ENCODE results near the gene SH3YL1.

The SH3YL1 gene

GRCh38 chr2:256094-256493 lies 7.7 kb downstream of the SH3YL1 start:
- no peak for DNase-seq

GRCh38 chr2:255195-255594 lies 8.6 kb downstream of the SH3YL1 start:
- DNase-seq = no peak

DNA sequence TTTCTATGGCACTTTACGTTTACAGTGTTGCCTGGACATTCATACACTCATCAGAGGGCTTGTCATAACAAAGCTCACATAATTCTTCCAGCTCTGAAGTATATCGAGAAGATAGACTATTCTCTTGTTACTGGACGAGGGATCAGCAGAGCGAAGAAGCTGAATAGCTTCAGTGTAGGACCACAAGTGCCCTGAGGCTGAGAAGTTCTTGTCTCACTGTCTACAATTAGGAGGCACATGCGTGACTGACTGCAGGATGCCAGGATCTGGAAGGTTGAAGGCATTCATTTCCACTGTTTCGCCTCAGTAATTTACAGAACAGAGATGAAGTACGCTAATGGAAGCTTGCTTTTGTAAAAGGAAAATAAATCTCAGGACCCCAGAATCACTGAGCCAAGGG lies 9.6 kb downstream of the SH3YL1 start:
- no peak for DNase-seq

DNA sequence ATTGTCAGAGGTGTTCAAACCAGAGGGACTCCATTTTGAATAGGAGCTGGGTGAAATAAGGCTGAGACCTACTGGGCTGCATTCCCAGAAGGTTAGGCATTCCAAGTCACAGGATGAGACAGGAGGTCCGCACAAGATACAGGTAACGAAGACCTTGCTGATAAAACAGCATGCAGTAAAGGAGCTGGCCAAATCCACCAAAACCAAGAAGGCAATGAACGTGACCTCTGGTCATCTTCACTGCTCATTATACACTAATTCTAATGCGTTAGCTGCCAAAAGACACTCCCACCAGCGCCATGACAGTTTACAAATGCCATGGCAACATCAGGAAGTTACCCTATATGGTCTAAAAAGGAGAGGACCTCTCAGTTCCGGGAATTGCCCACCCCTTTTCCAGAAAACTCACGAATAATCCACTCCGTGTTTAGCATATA lies 10.6 kb downstream of the SH3YL1 start:
- DNase-seq = no peak

- DNase-seq = no peak
These were observed 11.7 kb downstream of the SH3YL1 start for GRCh38 chr2:252001-252602.

- DNase-seq = no peak
These were observed 14.2 kb downstream of the SH3YL1 start for GRCh38 chr2:249538-250042.

GRCh38 chr2:248724-249123 lies 15.1 kb downstream of the SH3YL1 start:
- DNase-seq = no peak

DNA sequence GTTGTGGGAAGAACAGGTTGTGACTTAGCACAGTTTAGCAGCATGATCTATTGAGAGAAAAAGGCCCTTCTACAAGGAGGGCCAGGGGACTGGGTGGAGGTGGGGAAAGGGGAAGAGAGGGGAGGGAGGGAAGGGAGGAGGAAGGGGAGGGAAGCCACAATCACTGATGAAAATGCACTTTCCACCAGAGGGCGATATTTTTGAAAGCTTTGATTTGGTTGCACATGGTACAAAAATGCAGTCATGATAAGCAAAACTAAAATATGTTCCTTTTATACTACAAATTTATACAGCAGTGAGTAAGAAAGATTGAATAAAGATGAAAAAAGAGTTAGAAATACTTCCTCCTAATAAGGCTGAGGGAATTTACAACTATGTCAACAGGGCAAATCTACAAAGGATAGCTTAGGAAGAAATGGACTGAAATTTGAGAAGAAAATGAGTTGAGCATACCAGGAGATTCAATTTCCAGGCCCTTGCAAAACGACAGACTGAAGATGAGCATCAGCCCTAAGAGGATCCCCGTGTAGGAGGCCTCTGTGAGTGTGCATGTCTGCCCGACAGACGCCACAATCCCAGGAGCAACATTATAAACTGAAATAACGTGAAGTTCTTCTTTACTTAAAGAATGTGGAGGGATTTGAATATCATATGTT lies 17.2 kb downstream of the SH3YL1 start:
- DNase-seq = peak; percentile 15

GRCh38 chr2:244547-244946 lies 19.3 kb downstream of the SH3YL1 start:
- no peak for DNase-seq

- DNase-seq = no peak
These were observed 25.0 kb downstream of the SH3YL1 start for GRCh38 chr2:238869-239268.

DNA sequence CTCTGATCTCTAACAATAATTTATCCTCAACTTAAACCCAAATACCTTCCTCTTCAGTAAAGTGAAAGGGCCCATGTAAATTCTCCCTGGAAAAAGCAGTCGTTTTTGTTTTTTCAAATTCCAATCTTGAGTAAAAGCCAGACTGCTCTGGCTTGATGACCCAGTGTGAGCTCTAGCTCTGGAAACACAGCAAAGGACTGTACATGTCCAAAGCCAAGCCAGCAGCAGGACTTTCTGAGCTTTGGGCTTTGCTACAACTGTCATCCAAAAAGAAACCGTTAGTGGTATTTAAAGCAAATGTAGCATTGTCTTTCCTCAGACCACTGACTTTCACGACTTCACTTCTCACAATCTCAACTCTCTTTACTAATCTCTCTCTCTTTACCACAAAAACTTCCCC lies 25.4 kb downstream of the SH3YL1 start:
- DNase-seq = no peak

DNA sequence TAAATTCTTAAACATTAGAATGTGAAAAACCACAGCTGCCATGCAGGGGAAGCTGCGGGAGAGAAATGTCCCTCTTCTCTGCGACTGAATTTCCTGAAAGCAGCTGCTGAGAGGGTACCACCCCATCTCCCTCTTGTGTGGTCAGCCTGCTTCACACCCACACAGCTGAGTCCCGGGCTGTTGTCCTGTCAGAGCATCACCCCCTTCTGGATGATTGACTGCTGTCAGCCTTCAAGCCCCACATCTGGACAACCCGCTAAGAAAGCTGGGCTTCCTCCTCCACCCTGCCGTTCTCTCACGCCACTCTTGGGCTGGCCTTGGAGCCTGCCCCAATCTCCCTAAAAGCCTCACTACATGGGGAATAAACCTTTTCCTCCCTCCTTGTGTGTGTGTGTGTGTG lies 26.0 kb downstream of the SH3YL1 start:
- DNase-seq = no peak

DNA sequence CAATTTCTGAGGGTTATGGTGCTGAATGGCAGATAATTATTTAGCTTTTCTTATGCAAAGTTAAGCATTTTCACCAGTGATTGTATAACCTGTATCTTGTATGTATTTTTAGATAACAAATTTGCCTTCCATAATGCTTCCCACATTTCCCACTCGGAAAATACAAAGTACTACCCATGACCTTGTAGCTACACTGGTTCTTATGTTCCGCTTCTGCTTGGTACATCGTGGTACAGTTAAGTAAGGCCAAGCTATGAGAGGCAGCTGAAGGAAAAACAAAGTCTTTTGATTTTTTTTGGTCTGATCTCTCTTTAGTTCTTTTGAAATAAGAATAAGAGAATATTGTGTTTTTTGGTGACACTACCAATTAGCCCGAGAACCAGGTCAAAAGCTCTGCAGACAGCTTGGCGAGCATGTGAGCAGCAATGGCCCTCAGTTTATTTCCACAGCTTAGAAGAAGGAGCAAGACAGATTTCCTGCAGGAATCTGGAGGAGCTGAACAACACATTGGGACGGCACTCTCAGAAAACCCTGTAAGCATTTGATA lies 26.8 kb downstream of the SH3YL1 start:
- DNase-seq = no peak

DNA sequence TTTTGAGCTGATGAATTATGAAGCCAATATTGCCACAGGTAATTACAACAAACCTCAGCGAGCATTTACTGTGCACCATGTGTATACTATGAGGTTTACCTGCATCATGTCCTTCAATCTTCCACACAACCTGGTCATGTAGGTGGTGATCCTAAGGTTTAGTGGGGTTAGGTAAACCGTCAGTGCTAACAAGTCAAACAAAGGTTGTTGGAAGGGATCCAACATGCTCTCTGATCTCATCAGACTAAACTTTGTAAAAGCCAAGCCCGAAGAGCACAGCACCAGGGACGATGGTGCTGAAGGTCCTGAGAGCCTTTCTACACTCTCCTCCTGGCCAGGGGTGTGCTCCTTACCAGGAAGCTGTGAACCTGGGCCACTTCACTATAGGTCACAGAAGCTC lies 29.4 kb downstream of the SH3YL1 start:
- DNase-seq = no peak

DNA sequence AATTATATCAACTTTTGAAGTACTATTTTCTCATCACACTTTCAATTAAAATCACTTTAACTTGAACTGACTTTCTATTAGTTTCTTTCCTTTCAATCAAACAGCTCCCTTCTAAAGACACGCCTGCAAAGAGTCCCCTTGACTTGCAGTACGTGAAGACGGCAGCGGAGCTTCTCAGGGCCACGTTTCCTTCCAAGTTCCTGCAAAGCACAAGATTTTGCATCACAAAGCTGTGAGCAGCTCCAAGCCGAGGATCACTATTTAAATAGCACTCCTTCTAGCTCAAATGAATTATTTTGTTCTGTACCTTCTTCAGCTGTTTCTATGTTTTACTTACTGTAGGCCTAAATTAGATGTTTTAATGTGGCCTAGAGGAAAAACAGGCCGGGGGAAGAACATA lies 30.8 kb downstream of the SH3YL1 start:
- DNase-seq = no peak

DNA sequence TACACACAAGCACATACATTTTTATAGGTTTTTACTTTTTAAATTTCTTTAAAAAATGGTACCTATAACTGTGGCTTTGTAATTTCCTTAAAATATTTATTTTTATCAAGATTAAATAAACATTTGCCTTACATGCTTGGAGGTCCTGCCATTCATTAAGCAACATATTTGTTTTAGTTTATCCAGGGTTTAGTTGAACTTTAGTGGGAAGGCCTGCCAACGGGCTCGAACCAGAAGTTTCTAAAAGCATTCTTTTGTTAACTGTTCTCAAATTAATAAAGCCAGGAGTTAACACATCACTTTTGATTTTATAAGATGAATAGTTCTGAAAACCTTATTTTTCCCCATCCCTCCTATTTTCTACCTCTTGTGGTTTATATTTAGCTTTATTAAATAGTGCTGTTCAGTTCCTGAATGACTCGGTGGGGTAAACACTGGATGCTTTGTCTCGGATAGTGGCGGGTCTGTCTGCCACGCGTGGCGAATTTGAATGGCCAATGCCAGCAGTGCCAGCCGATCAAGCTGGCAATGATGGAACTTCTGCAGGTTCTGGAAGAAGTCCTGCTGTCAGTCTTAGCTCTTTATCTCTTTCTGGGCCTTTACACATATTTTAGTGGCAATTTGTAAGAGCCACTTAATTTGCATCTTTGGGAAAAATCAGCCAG lies 32.2 kb downstream of the SH3YL1 start:
- DNase-seq = no peak

DNA sequence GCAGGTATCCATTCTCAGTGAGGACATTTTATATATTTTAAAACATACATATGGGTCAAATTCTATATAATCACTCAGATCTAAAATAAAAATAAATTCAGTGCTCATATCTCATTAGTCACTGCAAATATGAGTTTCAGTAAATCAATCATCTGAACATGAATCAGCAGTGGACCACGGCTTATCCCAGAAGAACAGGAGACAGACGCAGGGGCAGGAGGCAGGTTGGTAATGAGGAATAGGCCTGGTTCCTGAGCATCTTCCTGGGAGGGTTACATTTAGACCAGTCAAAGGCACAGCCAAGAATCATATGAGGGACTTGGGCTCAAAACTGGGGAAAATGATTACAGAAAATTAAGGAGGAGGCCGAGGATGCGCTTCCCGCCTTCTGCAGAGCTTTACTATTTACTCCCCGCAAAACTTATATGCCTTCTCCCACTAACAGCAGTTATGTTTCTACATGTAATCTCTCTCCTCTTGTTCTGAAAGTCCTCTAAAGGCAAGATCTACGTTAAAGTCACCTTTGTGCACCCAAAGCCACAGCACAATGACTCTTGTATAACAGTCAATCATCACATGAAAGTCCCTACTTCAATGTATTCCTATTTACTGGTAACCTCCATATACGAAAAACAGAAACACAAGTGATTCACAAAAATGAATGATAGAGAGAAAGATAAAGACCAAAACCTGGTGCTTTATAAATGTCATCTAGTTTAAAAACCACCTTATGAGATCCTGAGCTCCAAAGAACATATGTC lies 35.1 kb downstream of the SH3YL1 start:
- DNase-seq = no peak

DNA sequence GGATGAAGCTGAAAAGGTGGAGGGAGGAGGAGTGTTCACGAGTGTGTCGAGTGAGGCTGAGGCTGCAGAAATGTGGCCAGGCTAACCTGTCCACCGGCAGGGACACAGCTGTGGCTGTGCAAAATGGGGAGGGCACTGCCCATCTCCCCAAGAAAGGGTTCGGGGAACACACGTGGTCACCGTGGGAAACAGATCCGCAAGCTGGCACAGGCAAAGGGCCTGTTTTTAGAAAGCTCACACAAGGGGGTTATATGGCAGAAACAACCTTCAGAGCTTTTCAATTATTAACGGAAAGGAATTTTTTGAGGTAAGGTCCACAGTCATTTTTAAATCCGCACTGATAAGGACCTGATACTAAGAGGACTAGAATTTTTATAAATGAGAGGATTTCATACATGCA lies 35.7 kb downstream of the SH3YL1 start:
- no peak for DNase-seq

DNA sequence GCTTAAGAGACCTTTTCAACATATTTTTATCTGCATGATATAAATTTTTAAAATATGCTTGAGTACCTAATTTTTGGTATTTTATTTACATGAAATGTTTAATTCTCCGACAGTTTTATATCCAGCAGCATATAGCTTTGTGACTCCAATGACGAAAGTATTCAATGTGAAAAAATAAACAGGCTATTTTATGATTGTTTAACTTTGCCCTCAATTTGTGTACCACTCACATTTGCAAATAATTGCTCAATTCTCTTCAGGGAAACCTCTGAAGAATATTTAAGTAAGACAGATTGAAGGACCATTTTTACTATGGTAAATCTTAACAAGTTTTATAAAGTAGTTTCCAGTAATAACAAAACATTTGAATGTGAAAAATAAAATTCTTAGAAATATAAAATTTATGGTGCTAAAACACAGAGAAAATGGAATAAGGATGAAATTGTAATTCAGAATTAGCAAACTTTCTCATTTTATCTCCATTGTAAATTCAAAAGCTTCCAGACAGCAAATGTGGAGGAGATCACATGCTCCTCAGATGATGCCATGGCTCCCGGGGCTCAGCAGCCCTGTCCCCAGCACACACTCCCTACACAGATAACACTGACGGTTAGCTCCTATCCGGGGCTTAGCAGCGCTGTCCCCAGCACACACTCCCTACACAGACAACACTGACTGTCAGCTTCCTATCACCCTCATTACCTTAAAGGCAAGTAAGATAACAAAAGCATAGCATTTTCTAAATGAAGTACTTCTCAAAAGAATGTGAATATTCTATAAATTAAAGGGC lies 39.7 kb downstream of the SH3YL1 start:
- no peak for DNase-seq

GRCh38 chr2:223451-223850 lies 40.4 kb downstream of the SH3YL1 start:
- no peak for DNase-seq

DNA sequence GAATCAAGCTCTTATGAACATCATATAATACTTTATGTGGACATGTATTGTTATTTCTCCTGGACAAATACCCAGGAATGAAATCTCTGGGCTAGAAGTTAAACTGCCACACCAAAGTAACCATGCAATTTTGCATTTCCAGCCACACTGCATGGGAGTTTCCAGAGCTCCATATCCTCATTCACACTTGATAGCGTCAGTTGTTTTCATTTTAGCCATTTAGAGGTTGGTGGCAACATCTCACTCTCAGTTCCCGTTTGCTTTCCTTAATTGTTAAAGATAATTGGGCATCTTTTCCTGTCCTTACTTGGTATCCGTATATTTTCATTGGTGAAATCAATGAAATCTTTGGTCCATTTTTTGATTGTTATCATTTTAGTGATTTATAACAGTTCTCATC lies 47.8 kb downstream of the SH3YL1 start:
- DNase-seq = no peak

- no peak for DNase-seq
These were observed 49.7 kb downstream of the SH3YL1 start for GRCh38 chr2:213932-214693.
